Naive B cell (primary cell): ENCODE measurements around the gene SLC38A5. TPM values are rescaled to one million over a fixed set of nuclear protein-coding genes. Genes with fewer than 3 reads are reported as not detected.

Experiments
- polyA plus RNA-seq, 6 donors: library from polyadenylated mRNA; unstranded; fragments of 300-500 nt; fragmentation: Illumina TruSeq; gene quantifications; one replicate each; pipeline ENCODE4 v1.2.3, GENCODE V29; 2021; ENCODE audit warnings: low read depth in 6 of 6

The SLC38A5 gene
- polyA plus RNA-seq, 6 donors from 2014 or later, result 6.4 to 11.8 (median 8.5) TPM

Other genes with a start within 250 kb of the SLC38A5 start
- gene SSX1, start 214.9 kb downstream of the SLC38A5 start, polyA plus RNA-seq, result not detected
- not detected for gene SSX3, start 113.6 kb downstream of the SLC38A5 start, polyA plus RNA-seq
- not detected for gene SSX4, start 86.7 kb downstream of the SLC38A5 start, polyA plus RNA-seq
- gene SSX4B, start 58.3 kb downstream of the SLC38A5 start, polyA plus RNA-seq, result not detected
- 10 to 100 TPM; 45.1 to 72.0 (median 57.5) TPM for gene FTSJ1, start 5.9 kb upstream of the SLC38A5 start, polyA plus RNA-seq
- 10 to 100 TPM in 3 of 6 donors, 1 to 10 TPM in 3; 1.5 to 12.2 (median 9.0) TPM for gene PORCN, start 38.7 kb upstream of the SLC38A5 start, polyA plus RNA-seq
- 10 to 100 TPM; 54.3 to 83.5 (median 64.1) TPM for gene EBP, start 51.5 kb upstream of the SLC38A5 start, polyA plus RNA-seq
- gene TBC1D25, start 69.5 kb upstream of the SLC38A5 start, polyA plus RNA-seq, result 10 to 100 TPM; 14.5 to 24.4 (median 21.2) TPM
- 100 to 1,000 TPM; 231 to 340 (median 264) TPM for gene RBM3, start 104.2 kb upstream of the SLC38A5 start, polyA plus RNA-seq
- gene WDR13, start 127.2 kb upstream of the SLC38A5 start, polyA plus RNA-seq, result 10 to 100 TPM; 54.4 to 85.0 (median 61.3) TPM
- 10 to 100 TPM; 12.7 to 27.8 (median 19.4) TPM for gene WAS, start 213.5 kb upstream of the SLC38A5 start, polyA plus RNA-seq
- 10 to 100 TPM in 3 of 6 donors, 1 to 10 TPM in 3; 6.6 to 13.3 (median 10.1) TPM for gene SUV39H1, start 226.5 kb upstream of the SLC38A5 start, polyA plus RNA-seq